CD4-positive, alpha-beta T cell treated with Interleukin-2 at 100 ng/mL for 4 hours (primary cell): ENCODE measurements around the gene CHD1.

Source experiments
- DNase-seq: peaks from one replicate; pipeline ENCODE4 v3.0.0-alpha.2; 2020; ENCODE audit warnings: low spot score

CHD1 gene

DNA sequence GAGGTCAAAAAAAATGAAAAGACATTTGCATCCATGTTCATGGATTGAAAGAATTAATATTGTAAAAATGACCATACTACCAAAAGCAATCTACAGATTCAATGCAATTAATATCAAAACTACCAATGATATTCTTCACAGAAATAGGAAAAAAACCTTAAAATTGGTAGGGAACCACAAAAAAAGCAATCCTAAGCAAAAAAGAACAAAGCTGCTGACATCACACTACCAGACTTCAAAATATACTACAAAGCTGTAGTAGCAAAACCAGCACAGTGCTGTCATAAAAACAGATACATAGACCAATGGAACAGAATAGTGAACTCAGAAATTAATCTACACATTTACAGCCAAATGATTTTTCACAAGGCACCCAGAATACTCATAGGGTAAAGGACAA lies 121.0 kb downstream of the CHD1 start:
- DNase-seq = no peak

DNA sequence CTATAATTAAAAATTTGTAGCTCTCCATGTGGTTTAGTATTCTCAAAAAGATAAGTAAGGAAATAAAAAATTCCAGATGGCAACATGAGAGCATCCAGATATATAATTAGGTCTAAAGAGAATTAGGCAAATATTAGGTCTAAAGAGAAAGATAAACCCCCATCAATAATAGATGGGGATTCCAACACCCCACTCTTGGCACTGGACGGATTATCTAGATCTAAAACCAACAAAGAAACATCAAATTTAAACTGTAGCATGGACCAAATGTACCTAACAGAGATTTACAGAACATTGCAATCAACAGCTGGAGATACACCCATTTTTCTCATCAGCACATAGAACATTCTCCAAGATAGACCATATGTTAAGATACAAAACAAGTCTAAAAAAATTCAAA lies 123.7 kb downstream of the CHD1 start:
- no peak for DNase-seq

DNA sequence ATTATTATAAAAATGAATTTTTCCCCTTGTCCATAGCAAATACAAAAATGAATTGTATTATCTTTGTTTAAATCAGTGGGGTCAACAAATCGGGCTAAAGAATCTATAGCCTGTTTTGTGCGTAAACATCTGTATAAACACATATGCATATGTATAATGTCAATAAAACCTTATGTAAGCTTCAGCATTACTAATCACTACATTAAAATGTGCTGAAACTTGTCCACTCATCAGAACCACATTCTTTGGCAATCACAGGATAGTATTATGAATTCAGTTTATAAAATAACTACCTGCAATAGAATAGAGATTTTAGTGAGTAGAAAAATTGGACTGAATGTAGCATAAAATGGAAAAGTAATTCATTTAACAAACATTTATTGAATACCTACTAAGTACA lies 124.7 kb downstream of the CHD1 start:
- no peak for DNase-seq
